ENCODE measurements around the gene ARL8A.

GRCh38 chr1:202155478-202156021, 11.0 kb upstream of the ARL8A start:
- TF ChIP-seq CTCF (conservative IDR thresholded peaks at IDR 0.05; ENCODE audit: low read length) (no peak), EZH2phosphoT487 (IDR thresholded peaks at IDR 0.05; ENCODE audit: borderline replicate concordance, low read depth, low read length) (no peak)
